KG1 (cell line): Measurements from ENCODE around the gene FN3K.

Experiments
- DNase-seq: peaks from one replicate; lab custom pipeline; 2025; lab: John Stamatoyannopoulos, UW

Gene FN3K

DNA sequence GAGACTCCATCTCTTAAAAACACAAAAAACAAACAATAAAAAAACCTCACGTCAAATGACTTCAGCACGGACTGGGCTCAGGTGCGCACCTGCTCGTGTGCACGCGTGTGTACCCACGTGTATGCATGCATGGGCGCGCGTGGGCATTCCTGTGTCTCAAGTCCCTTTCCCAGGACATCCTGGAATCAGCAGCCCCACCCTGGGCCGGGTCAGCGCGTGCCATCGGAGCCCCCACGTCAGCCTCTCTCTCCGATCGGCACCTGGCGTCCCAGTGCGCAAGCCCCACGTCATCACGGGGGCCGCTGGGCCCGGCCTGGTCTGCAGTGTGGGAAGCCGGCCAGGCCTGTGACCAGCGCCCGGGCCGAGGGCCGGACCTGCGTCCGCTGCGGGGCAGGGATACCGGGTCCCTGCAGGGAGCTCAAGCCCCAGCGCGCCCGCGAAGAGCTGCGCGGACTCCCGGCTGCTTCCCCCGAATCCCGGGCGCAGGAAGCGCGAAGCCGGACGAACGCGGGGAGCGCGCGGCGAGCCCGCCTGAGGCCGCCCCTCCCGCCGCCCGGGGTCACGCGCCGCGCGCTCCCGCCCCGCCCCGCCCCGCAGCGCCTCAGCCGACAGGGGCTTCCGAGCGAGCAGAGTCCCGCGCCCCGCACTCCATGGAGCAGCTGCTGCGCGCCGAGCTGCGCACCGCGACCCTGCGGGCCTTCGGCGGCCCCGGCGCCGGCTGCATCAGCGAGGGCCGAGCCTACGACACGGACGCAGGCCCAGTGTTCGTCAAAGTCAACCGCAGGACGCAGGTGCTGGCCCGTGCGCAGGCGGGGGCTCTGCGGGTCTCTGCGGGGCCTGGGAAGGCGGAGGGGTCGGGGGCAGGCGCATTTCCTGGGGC lies at the start of gene FN3K:
TSS of gene FN3K (plus strand) at position 629 of the 880 bp plus-strand sequence. CDS start at position 651, 22 bp downstream.
- no peak for DNase-seq

GRCh38 chr17:82686366-82687324 lies 48.8 kb upstream of the FN3K start:
- no peak for DNase-seq

DNA sequence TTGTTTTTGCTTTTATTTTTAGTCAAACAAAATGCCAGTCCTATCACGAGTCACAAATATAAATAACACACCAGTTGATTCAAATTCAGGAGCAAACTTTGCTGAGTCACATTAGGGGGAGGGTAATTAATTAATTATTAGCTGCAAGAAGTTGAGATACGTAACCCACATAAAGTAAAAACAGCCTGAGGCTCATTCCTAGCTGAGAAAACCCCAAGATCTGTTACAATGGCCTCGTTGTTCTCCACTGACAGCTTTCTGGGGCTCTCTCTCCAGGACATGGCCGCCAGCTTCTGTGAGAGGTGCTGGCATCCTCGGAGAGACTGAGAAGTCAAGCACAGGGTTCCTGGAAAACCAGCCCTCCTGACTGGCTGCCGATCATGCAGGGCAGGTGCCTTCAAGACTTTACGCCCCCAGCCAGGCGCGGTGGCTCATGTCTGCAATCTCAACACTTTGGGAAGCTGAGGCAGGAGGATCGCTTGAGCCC lies 48.0 kb upstream of the FN3K start:
- no peak for DNase-seq

- no peak for DNase-seq
These were observed 47.5 kb upstream of the FN3K start for GRCh38 chr17:82687871-82688270.

DNA sequence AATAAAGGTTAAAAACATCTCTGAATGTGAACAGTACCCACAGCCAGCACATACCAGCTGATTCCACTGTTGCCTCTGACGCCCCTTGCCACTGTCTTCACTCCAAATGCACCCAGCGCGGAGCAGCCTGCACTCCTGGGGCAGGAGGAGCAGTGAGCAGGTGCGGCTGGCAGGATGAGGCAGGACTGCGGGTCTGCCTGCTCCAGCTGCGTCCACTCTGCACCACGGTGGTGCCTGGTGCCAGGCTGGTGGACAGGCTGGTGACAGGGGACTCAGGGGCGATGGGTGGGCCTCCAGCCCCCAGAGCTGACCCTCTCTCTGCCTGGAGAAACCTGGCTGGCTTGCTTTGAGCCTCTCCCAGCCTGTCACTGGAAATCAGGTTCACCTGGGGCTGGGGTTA lies 46.3 kb upstream of the FN3K start:
- no peak for DNase-seq

GRCh38 chr17:82690786-82691489 lies 44.5 kb upstream of the FN3K start:
- no peak for DNase-seq

DNA sequence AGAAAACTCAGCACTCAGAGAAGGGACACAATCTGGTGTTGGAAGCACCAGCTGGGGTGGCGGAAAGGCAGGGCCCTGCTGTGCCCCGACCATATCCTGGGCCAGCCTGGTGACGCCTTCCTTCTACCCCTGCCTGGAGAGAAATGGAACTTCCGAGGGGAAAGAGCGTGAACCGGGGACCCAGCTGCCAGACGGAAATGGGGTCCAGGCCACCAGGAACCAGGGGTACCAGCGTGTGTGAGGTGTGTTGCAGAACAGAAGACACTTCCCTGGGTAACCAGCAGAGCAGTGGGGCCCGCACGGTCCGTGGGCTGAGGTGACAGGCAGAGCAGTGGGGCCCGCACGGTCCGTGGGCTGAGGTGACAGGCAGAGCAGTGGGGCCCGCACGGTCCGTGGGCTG lies 43.7 kb upstream of the FN3K start:
- DNase-seq = no peak

GRCh38 chr17:82692268-82692667 lies 43.1 kb upstream of the FN3K start:
- DNase-seq = no peak

- DNase-seq = no peak
These were observed 42.1 kb upstream of the FN3K start for GRCh38 chr17:82693168-82693867.

GRCh38 chr17:82694647-82695046 lies 40.8 kb upstream of the FN3K start:
- DNase-seq = no peak

DNA sequence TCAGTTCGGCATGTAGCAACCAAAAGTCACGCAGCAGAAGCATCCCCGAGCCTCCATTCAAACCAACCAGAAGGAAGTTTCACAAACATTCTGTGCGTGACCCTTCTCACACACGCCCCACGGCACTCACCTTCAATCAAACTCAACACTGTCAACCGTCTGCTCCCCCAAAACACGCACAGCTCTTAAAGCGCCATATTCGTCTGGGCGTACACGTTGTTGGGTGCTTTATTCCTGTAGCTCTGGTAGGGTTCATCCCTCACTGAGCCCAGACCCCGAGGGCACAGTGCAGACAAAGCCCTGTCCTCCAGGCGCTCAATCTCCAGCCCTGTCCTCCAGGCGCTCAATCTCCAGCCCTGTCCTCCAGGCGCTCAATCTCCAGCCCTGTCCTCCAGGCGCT lies 39.2 kb upstream of the FN3K start:
- DNase-seq = no peak

DNA sequence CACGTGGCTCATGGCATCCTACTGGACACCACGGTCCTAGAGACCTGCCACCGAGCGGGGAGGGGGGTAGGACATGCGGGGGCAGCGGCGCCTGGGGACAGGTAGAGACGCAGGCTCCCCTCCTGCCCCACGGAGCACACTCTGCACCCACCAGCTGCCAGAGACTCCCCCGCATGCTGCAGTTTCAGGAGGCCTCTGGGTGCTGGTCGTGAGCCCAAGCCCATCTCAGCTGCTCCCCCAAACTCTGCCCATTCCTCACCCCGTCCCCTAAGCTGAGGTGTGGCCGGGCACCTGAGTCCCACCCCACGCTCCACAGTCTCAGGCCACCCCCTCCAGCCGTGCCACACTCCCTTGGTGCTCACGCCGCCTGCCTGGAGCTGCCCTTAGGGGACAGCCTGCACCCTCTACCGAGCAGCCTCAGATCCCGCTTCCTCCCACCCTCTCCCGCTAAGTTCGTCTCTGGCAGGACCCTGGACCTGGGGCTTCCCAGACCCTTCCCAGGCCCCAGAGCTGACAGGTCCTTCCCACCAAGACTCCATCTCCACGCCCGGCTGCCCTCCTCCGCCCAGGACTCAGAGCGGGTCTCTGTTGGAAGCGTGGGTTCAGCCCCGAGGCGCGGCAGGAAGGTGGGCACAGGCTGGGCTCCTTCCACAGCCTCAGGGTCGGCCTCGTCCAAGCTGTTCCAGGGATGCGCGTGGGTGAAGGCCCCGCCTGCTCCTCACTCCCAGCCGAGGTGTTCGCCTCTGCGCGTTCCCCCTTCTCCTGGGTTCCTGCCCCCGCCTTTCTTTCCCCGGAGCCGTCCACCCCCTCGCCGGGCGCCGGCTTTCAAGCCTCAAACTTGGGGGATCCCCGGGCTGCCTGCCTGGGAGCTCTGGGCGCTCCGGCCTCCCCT lies 38.3 kb upstream of the FN3K start:
- DNase-seq = no peak

- DNase-seq = no peak
These were observed 37.7 kb upstream of the FN3K start for GRCh38 chr17:82697808-82698064.

GRCh38 chr17:82698065-82698973 lies 37.1 kb upstream of the FN3K start, which contains the start of gene RAB40B:
TSS of gene RAB40B (minus strand) at chr17:82698698. CDS start at chr17:82698596, 102 bp downstream.
- DNase-seq = peak; percentile 93

DNA sequence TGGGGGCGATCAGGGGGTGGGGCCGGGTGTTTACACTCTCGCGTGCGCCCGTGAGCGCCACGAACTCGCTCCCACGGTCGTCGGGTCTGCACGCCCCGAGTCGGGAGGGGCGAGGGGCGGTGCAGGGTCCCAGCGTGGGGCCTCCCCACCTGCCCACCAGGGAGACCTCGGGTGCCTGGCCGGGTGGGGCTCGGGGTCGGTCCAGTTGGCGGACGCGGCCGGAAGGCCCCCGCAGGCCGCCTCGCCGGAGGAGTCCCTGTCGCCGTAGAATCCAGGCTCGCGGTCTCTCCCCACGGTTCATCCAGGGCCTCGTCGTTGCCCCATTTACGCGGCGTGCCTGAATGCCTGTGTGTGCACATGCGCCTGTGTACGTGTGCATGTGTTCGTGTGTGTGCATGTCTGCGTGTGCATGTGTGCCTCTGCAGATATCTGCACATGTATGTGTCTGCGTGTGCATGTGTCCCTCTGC lies 36.4 kb upstream of the FN3K start:
- DNase-seq = no peak

DNA sequence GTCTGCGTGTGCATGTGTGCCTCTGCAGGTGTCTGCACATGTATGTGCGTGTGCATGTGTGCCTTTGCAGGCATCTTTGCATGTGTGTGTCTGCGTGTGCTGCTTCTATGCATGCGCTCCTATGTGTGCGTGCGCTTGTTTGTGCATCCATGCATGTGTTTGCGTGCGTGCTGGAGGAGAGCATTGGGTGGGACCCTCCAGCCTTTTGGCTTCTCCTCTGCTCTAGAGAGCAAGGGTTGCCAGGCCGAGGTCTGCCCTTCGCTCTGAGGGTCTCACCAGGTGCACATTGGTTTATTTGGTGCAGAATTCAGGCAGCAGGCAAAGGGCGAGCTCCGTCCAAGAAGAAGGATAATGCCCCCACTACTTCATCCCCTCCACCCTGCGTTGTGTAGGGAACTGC lies 35.9 kb upstream of the FN3K start:
- DNase-seq = no peak

DNA sequence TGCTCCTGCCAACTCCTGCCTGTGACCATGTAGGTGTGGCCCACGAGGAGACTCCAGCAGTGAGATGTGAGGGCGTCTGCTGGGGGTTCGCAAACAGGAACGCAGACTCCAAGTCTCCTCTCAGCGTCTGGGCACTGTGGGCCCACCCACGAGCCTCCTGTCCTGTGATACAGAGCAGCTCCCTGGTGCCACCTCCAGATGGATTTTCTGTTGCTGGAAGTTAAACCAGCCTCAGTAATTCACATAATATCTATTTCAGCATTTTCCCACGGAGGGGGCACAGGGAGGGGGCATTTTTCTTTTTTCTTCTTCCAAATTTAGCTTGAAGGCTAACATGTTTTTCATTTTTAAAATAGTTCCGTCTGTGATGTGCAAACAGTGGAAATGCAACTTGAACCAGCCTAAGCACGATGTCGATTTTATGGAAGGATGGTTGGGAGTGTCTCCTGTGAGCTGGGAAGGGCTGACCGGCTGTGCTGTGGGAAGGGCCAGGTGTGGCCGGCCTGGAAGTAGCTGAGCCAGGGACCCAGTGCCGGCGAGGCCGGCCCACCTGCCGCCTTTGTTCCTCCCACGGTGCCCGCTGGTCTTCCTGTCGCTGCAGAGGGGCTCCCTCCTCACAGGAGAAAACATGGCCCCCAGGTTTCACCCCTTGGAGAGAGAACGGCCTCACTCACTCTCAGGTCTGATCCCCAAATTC lies 33.0 kb upstream of the FN3K start:
- DNase-seq = no peak

GRCh38 chr17:82703036-82703745 lies 32.2 kb upstream of the FN3K start:
- DNase-seq = no peak
